Measurements from ENCODE around the gene LRMDA.

DNA sequence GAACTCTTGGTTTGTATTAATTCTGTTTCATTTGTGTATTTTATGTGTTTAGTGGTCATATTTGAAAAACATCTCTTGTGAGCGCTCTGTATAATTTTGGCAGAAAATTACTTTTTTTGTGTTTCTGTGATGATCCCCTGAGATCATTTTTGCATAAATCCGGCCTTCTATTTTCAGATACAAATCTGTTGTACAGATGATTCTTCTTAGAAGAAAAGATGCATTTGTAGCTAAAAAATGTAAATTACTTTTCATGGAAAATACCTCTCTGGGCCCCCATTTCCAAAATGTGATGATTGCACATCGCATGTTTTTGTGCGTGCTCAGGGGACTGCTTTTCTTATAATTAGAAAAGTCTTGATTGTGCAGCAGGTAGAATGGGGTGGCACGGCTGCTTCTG lies 395.4 kb downstream of the LRMDA start:
- TF ChIP-seq POLR2AphosphoS5 (IDR thresholded peaks at IDR 0.05; ENCODE audit: low read depth, low read length): no peak
- TF ChIP-seq CTCF (IDR thresholded peaks at IDR 0.05 in 2 of 3, conservative IDR thresholded peaks at IDR 0.05 in 1 of 3; ENCODE audit: borderline replicate concordance in 1 of 3, insufficient read depth in 1 of 3, low read depth in 2 of 3, low read length in 2 of 3): no peak
- TF ChIP-seq TCF7L2 (IDR thresholded peaks at IDR 0.05; ENCODE audit: borderline replicate concordance, extremely low read depth, insufficient read depth, insufficient read length): no peak
- no peak for TF ChIP-seq POLR2A (IDR thresholded peaks at IDR 0.05; ENCODE audit: borderline replicate concordance, extremely low read depth, insufficient read depth, insufficient read length)
- TF ChIP-seq ELF1 (IDR thresholded peaks at IDR 0.05; ENCODE audit: borderline replicate concordance, low read depth): no peak
- TF ChIP-seq CEBPB (IDR thresholded peaks at IDR 0.05; ENCODE audit: low read depth): no peak
- TF ChIP-seq EZH2phosphoT487 (IDR thresholded peaks at IDR 0.05; ENCODE audit: borderline replicate concordance): no peak
- TF ChIP-seq RAD21 (IDR thresholded peaks at IDR 0.05; ENCODE audit: low read depth): no peak
- TF ChIP-seq YY1 (IDR thresholded peaks at IDR 0.05; ENCODE audit: extremely low read depth, insufficient replicate concordance, low read depth, low read length): no peak
- TF ChIP-seq EZH2 (IDR thresholded peaks at IDR 0.05): no peak
- no peak for TF ChIP-seq ZFX (IDR thresholded peaks at IDR 0.05)
- TF ChIP-seq SP1 (IDR thresholded peaks at IDR 0.05; ENCODE audit: low read depth): no peak

Measured in HCT116 (cell line).